Left ventricle myocardium inferior (tissue), 1 donor: ENCODE measurements around the gene DPF3. TPM values are rescaled to one million over a fixed set of nuclear protein-coding genes. Genes with fewer than 3 reads are reported as not detected.

ENCODE experiments used
- DNase-seq: peaks from one replicate; pipeline ENCODE4 v3.0.0-alpha.2; 2020
- H3K27ac ChIP-seq: fragments of 200-600 bp; replicated peaks from 2 replicates; pipeline ENCODE4 v1.8.0; 2021
- H3K27me3 ChIP-seq: fragments of 200-600 bp; 2 replicates; pipeline ENCODE4 v1.8.0; 2021; ENCODE audit warnings: low read depth
- H3K36me3 ChIP-seq: fragments of 200-600 bp; 2 replicates; pipeline ENCODE4 v1.8.0; 2021
- H3K4me1 ChIP-seq: fragments of 200-600 bp; 2 replicates; pipeline ENCODE4 v1.8.0; 2021
- H3K4me3 ChIP-seq: fragments of 200-600 bp; 2 replicates; pipeline ENCODE4 v1.8.0; 2021; ENCODE audit warnings: mild to moderate bottlenecking, moderate library complexity
- H3K9me3 ChIP-seq: fragments of 200-600 bp; replicated peaks from 2 replicates; pipeline ENCODE4 v1.8.0; 2021
- intact Hi-C: fragments of 100-400 bp; cut with micrococcal nuclease; formaldehyde crosslinking; loops from one replicate; pipeline ENCODE4 v1.11.0; 2022
- total RNA-seq: library from RNA; stranded (reverse); fragmentation: NEBNext Ultra II Directional; extraction: Animal tissue kit (Norgen Biotek cat#: 25700); gene quantifications from one replicate; pipeline ENCODE4 v1.2.1, GENCODE V29; 2021
- TF ChIP-seq, protein P1 (sequence below): fragments of 200-600 bp; IDR thresholded peaks from 2 replicates; pipeline ENCODE4 v1.8.0; 2021; ENCODE audit warnings: antibody characterized with exemption, mild to moderate bottlenecking, borderline replicate concordance
- donor health status: DM: no; HTN: yes; CAD: no; lungs with severe emphysema.

The DPF3 gene
- total RNA-seq, 1 donor from 2014 or later = 37.7 TPM

DNA sequence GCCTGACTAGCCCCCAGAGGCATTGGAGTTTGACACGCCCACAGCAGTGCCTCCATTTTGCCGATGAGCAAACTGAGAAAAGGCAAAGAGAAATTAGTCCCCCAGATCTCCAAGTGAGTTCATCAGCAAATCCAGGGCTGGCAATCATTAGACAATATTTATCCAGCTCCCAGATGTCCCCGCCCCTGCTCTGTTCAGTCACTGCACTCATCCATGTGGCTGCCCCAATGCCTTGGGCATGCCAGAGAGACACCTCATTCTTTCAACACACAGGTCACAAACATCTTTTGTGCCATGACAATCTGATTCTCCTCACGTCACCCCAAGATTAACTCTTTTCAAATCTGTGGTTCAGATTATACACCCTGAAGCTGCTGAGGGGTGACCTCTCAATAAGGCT, 43.5 kb downstream of the DPF3 start:
- H3K27ac ChIP-seq = no peak overlapping the region
- peaks cover 43% of the 10 kb centered on the region for H3K4me1 ChIP-seq
- H3K9me3 ChIP-seq = no peaks in the 10 kb centered on the region
- H3K36me3 ChIP-seq = no peaks in the 10 kb centered on the region
- intact Hi-C loops = no loop called here
- no peak overlapping the region for H3K4me3 ChIP-seq
- TF ChIP-seq, protein P1, sequence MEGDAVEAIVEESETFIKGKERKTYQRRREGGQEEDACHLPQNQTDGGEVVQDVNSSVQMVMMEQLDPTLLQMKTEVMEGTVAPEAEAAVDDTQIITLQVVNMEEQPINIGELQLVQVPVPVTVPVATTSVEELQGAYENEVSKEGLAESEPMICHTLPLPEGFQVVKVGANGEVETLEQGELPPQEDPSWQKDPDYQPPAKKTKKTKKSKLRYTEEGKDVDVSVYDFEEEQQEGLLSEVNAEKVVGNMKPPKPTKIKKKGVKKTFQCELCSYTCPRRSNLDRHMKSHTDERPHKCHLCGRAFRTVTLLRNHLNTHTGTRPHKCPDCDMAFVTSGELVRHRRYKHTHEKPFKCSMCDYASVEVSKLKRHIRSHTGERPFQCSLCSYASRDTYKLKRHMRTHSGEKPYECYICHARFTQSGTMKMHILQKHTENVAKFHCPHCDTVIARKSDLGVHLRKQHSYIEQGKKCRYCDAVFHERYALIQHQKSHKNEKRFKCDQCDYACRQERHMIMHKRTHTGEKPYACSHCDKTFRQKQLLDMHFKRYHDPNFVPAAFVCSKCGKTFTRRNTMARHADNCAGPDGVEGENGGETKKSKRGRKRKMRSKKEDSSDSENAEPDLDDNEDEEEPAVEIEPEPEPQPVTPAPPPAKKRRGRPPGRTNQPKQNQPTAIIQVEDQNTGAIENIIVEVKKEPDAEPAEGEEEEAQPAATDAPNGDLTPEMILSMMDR = no peak
- H3K27me3 ChIP-seq = no peaks in the 10 kb centered on the region
- no peak for DNase-seq

DNA sequence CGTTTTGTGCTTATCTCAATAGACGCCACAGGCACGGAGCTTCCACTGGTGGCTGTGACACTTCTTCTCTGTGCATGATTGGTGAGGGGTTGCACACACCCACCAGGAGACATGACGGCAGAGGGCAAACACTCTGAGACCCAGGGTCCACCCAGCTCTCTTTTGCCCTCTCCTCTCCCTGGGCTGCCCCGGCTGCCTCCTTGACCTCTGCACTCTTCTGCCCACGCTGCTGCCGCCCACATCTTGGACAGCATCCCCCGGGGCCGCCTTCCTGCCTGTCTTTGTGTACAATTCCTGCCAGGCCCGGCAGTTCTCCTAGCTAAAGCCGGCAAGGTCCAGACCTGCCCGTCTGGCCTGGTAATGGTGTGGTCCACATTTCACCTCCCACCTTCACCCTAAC, 44.7 kb downstream of the DPF3 start:
- no peak overlapping the region for H3K4me3 ChIP-seq
- H3K4me1 ChIP-seq = peaks cover 36% of the 10 kb centered on the region
- TF ChIP-seq, protein P1 = no peak
- intact Hi-C loops = no loop called here
- H3K9me3 ChIP-seq = no peaks in the 10 kb centered on the region
- no peak overlapping the region for H3K27ac ChIP-seq
- H3K27me3 ChIP-seq = no peaks in the 10 kb centered on the region
- DNase-seq = no peak
- no peaks in the 10 kb centered on the region for H3K36me3 ChIP-seq

DNA sequence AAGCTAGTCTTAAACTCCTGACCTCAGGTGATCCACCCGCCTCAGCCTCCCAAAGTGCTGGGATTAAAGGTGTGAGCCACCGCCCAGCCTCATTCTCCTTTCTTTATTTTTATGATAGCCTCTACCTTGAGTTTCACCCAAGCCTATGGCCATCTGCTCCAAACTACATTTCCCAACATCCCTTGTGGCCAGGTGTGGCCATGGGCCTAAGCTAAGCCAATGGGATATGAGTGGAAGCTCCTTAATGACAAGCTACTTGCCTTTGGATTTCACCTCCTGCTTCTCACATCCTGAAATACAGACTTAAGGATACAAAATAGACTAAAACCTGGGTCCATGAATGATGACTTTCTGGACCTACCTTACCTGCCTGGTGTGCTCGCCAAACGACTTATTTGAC, 46.2 kb downstream of the DPF3 start:
- Histone ChIP-seq H3K27me3 (no peaks in the 10 kb centered on the region), H3K4me1 (peaks cover 27% of the 10 kb centered on the region), H3K36me3 (no peaks in the 10 kb centered on the region), H3K4me3 (no peak overlapping the region), H3K9me3 (no peaks in the 10 kb centered on the region), H3K27ac (no peak overlapping the region)
- intact Hi-C loops = no loop called here
- DNase-seq = no peak
- TF ChIP-seq, protein P1 = no peak

DNA sequence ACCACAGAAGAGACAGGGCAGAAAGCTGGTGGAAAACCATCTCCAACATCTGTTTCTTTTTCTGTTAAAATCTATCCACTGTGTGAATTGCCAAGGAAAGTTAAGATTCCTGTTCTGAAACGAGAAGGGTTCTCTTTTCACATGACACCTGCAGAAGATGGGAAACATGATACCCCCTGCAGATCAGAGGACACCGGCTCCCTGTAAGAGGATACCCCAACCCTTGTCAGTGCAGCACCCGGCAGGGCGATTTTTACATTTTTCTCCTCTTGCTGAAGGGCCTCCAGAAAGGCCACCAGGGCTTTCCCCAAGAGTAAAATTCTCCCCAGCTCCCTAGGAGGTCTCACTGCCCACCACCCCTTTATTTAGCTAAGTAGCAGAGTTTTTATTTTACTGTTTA, 48.2 kb downstream of the DPF3 start:
- Histone ChIP-seq H3K27me3 (no peaks in the 10 kb centered on the region), H3K36me3 (no peaks in the 10 kb centered on the region), H3K27ac (no peak overlapping the region), H3K4me1 (peaks cover 27% of the 10 kb centered on the region), H3K4me3 (no peak overlapping the region), H3K9me3 (no peaks in the 10 kb centered on the region)
- intact Hi-C loops = no loop called here
- no peak for DNase-seq
- TF ChIP-seq, protein P1 = no peak

DNA sequence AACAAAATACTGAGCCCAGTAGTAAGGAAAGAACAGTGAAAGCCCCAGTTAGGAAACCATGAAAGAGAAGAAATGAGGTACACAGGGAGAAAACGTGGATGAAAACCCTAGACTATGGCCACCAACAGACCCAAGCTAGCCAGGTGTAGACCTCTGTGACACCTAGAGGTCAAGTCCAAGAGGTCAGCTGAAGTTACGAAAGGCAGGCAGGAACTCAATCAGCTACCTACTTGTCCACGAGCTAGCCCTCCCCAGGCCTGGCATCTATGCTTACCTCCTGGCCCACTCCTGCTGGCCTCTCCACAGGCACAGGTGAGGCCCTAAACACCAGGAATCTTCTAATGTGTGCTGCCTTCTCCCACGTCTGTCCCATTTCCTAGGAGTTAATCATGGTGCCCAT, 48.7 kb downstream of the DPF3 start:
- peaks cover 24% of the 10 kb centered on the region for H3K4me1 ChIP-seq
- H3K27ac ChIP-seq = no peak overlapping the region
- no peaks in the 10 kb centered on the region for H3K27me3 ChIP-seq
- intact Hi-C loops = no loop called here
- no peak overlapping the region for H3K4me3 ChIP-seq
- TF ChIP-seq, protein P1 = no peak
- DNase-seq = no peak
- no peaks in the 10 kb centered on the region for H3K36me3 ChIP-seq
- H3K9me3 ChIP-seq = no peaks in the 10 kb centered on the region

DNA sequence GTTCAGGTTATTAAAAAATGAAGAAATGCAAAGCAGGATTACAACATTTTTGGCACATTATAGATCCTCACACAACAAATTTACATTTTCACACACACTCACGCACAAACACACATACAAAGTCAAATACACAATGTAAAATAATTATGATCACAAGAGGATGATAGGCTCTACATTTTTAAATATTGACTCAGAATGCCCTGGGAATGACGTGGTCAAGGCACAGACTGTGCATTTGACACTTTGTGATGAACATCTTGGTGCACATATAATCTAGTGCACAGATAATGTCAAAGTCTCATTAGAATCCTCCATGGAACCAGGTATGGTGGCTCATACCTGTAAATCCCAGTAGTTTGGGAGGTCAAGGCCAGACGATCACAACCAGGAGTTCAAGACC, 49.4 kb downstream of the DPF3 start:
- Histone ChIP-seq H3K27me3 (no peaks in the 10 kb centered on the region), H3K4me3 (no peak overlapping the region), H3K36me3 (no peaks in the 10 kb centered on the region), H3K4me1 (peaks cover 24% of the 10 kb centered on the region), H3K9me3 (no peaks in the 10 kb centered on the region), H3K27ac (no peak overlapping the region)
- intact Hi-C loops = no loop called here
- TF ChIP-seq, protein P1 = no peak
- no peak for DNase-seq
